Activated naive CD8-positive, alpha-beta T cell treated with anti-CD3 and anti-CD28 coated beads for 36 hours (primary cell): ENCODE data around the gene CD22. TPM values are rescaled to one million over a fixed set of nuclear protein-coding genes. Genes with fewer than 3 reads are reported as not detected.

Experiments
- DNase-seq: peaks from one replicate; pipeline ENCODE4 v3.0.0; 2021
- H3K27ac Mint-ChIP-seq: one replicate; pipeline ENCODE4 v1.8.0; 2022; ENCODE audit warnings: mild to moderate bottlenecking, moderate library complexity, mixed read lengths
- H3K27me3 Mint-ChIP-seq: one replicate; pipeline ENCODE4 v1.8.0; 2022; ENCODE audit warnings: mild to moderate bottlenecking, mixed read lengths
- H3K36me3 Mint-ChIP-seq: one replicate; pipeline ENCODE4 v1.8.0; 2021; ENCODE audit warnings: mild to moderate bottlenecking, mixed read lengths
- H3K4me1 Mint-ChIP-seq: one replicate; pipeline ENCODE4 v1.8.0; 2021; ENCODE audit warnings: mixed read lengths
- H3K4me3 Mint-ChIP-seq: one replicate; pipeline ENCODE4 v1.8.0; 2022; ENCODE audit warnings: mild to moderate bottlenecking, moderate library complexity, mixed read lengths
- H3K9me3 Mint-ChIP-seq: one replicate; pipeline ENCODE4 v1.8.0; 2022; ENCODE audit warnings: mixed read lengths
- total RNA-seq, 2 experiments: library from RNA; stranded (reverse); gene quantifications; one replicate each; pipeline ENCODE4 v1.2.3, GENCODE V29; 2021

CD22 gene
- total RNA-seq, 2 experiments from 2014 or later, result 3.0 to 3.2 TPM

- Mint-ChIP-seq H3K4me1 (peaks cover 10% of the 10 kb centered on the region), H3K27ac (no peak overlapping the region), H3K27me3 (peaks cover 5% of the 10 kb centered on the region), H3K36me3 (no peaks in the 10 kb centered on the region), H3K4me3 (no peak overlapping the region), H3K9me3 (no peaks in the 10 kb centered on the region)
- no peak for DNase-seq
These were observed 8.4 kb downstream of the CD22 start for GRCh38 chr19:35337097-35337983.

DNA sequence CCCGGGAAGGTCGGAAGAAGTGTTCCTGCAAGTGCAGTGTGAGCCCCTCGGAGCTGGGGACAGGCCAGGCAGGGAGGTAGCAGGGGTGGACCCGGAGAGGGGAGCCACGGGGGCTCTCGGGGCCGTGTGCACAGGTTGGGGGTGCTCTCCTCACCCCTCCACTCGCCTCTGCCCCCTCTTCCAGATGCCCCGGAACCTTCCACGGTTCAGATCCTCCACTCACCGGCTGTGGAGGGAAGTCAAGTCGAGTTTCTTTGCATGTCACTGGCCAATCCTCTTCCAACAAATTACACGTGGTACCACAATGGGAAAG, 9.0 kb downstream of the CD22 start:
- Mint-ChIP-seq H3K27me3 (peaks cover 8% of the 10 kb centered on the region), H3K9me3 (no peaks in the 10 kb centered on the region), H3K27ac (no peak overlapping the region), H3K36me3 (no peaks in the 10 kb centered on the region), H3K4me1 (peaks cover 5% of the 10 kb centered on the region), H3K4me3 (no peak overlapping the region)
- no peak for DNase-seq

DNA sequence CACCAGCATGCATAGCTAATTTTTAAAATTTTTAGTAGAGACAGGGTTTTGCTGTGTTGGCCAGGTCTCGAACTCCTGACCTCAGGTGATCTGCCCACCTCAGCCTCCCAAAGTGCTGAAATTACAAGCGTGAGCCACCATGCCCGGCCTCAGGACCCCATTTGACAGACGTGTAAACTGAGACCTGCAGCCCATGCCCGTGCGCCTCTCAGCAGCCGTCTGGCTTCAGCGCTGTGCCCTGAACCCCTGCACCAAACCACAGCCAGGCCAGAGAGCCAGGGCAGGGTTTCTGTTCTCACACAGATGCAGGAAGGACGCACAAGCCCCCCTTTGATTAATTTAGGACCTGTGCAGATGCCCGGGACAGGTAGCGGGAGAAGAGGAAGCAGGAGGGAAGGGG, 11.4 kb downstream of the CD22 start:
- DNase-seq, result no peak
- H3K4me1 Mint-ChIP-seq, result peaks cover 2% of the 10 kb centered on the region
- H3K27me3 Mint-ChIP-seq, result peaks cover 12% of the 10 kb centered on the region
- no peaks in the 10 kb centered on the region for H3K9me3 Mint-ChIP-seq
- no peak overlapping the region for H3K27ac Mint-ChIP-seq
- H3K36me3 Mint-ChIP-seq, result no peaks in the 10 kb centered on the region
- H3K4me3 Mint-ChIP-seq, result no peak overlapping the region

DNA sequence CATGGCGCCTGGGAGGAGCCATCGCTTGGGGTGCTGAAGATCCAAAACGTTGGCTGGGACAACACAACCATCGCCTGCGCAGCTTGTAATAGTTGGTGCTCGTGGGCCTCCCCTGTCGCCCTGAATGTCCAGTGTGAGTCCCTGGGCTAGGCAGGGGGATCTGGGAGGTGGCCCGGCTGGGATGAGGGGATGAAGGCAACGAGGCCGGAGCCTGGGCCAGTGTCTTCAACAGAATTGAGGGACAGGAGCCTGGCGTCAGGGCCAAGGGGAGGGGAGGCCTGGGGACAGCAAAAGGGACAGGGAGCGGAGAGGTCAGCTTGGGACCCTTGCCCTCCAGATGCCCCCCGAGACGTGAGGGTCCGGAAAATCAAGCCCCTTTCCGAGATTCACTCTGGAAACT, 12.0 kb downstream of the CD22 start:
- H3K27ac Mint-ChIP-seq, result no peak overlapping the region
- peaks cover 17% of the 10 kb centered on the region for H3K27me3 Mint-ChIP-seq
- H3K36me3 Mint-ChIP-seq, result no peaks in the 10 kb centered on the region

DNA sequence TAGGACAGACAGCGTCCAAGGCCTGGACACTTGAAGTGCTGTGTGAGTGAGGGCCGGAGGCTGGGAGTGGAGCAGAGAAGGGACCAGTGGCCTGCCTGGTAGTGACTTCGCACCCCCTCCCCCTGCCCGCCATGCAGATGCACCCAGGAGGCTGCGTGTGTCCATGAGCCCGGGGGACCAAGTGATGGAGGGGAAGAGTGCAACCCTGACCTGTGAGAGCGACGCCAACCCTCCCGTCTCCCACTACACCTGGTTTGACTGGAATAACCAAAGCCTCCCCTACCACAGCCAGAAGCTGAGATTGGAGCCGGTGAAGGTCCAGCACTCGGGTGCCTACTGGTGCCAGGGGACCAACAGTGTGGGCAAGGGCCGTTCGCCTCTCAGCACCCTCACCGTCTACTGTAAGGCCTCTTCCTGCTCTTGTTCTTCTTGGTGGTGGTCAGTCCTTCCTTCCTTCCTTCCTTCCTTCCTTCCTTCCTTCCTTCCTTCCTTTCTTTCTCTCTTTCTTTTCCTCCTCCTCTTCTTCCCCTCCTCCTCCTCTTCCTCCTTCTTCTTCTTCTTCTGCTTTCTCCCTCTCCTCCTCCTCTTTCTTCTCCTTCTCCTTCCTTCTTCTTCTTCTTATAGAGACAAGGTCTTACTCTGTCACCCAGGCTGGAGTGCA, 12.7 kb downstream of the CD22 start:
- DNase-seq, result no peak
- Mint-ChIP-seq H3K9me3 (no peaks in the 10 kb centered on the region), H3K4me1 (peaks cover 14% of the 10 kb centered on the region), H3K27me3 (peaks cover 20% of the 10 kb centered on the region), H3K4me3 (no peak overlapping the region), H3K27ac (no peak overlapping the region), H3K36me3 (no peaks in the 10 kb centered on the region)

More for the DNA sequence above, 12.0 kb downstream of the CD22 start:
- H3K4me3 Mint-ChIP-seq, result no peak overlapping the region
- H3K9me3 Mint-ChIP-seq, result no peaks in the 10 kb centered on the region
- H3K4me1 Mint-ChIP-seq, result peaks cover 8% of the 10 kb centered on the region
- DNase-seq, result no peak

GRCh38 chr19:35342430-35342829, 13.4 kb downstream of the CD22 start:
- Mint-ChIP-seq H3K9me3 (no peaks in the 10 kb centered on the region), H3K27me3 (peaks cover 20% of the 10 kb centered on the region)

GRCh38 chr19:35344511-35345031, 15.6 kb downstream of the CD22 start:
- no peak overlapping the region for H3K27ac Mint-ChIP-seq
- no peak for DNase-seq
- no peaks in the 10 kb centered on the region for H3K36me3 Mint-ChIP-seq
- H3K4me1 Mint-ChIP-seq, result peaks cover 31% of the 10 kb centered on the region
- peaks cover 22% of the 10 kb centered on the region for H3K27me3 Mint-ChIP-seq
- no peaks in the 10 kb centered on the region for H3K9me3 Mint-ChIP-seq
- no peak overlapping the region for H3K4me3 Mint-ChIP-seq

More at GRCh38 chr19:35342430-35342829, 13.4 kb downstream of the CD22 start:
- Mint-ChIP-seq H3K4me3 (no peak overlapping the region), H3K36me3 (no peaks in the 10 kb centered on the region), H3K27ac (no peak overlapping the region), H3K4me1 (peaks cover 22% of the 10 kb centered on the region)
- no peak for DNase-seq

DNA sequence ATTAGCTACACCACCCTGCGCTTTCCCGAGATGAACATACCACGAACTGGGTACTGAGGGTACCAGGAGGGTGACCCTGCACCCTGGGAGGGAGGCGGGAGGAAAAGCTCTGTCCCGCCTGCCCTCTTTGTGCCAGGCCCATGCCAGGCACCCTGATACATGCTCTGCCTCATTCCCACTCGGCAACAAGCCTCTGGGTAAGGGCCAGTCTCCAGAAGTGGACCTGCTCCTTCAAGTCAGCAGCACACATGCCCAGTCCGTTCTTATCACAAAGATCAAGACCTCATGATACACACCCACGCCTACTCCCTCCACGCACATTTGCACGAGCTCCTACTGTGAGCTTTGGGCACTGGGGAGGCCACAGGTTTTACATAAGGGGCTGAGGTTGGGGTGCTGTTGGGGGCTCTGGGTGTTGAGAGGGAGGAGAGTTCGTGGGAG, 16.7 kb downstream of the CD22 start:
- H3K4me3 Mint-ChIP-seq, result peak overlapping the region; percentile 26
- no peaks in the 10 kb centered on the region for H3K9me3 Mint-ChIP-seq
- H3K4me1 Mint-ChIP-seq, result peaks cover 31% of the 10 kb centered on the region
- peak overlapping the region; percentile 97 for H3K27ac Mint-ChIP-seq
- no peaks in the 10 kb centered on the region for H3K36me3 Mint-ChIP-seq
- H3K27me3 Mint-ChIP-seq, result peaks cover 23% of the 10 kb centered on the region
- no peak for DNase-seq

DNA sequence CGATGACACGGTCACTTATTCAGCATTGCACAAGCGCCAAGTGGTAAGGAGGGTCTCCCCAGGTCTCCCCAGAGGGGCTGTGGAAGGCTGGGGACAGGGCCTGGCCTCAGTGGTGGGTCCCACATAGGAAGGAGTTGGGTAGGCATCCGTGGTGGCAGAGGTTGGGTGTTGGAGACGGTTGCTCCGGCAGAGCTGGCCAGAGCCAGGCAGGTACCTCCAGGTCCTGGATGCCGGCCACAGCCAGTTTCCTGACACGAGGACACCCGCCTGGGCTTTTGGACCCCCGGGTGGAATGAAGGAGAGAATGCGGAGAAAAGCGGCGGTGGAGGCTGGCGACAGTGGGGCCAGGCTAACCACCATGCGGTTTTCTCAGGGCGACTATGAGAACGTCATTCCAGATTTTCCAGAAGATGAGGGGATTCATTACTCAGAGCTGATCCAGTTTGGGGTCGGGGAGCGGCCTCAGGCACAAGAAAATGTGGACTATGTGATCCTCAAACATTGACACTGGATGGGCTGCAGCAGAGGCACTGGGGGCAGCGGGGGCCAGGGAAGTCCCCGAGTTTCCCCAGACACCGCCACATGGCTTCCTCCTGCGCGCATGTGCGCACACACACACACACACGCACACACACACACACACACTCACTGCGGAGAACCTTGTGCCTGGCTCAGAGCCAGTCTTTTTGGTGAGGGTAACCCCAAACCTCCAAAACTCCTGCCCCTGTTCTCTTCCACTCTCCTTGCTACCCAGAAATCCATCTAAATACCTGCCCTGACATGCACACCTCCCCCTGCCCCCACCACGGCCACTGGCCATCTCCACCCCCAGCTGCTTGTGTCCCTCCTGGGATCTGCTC, 17.4 kb downstream of the CD22 start:
- DNase-seq, result peak; percentile 78
- Mint-ChIP-seq H3K4me1 (peaks cover 31% of the 10 kb centered on the region), H3K27me3 (peaks cover 23% of the 10 kb centered on the region), H3K9me3 (no peaks in the 10 kb centered on the region), H3K4me3 (peak overlapping the region; percentile 68), H3K36me3 (no peaks in the 10 kb centered on the region), H3K27ac (peak overlapping the region; percentile 97)

DNA sequence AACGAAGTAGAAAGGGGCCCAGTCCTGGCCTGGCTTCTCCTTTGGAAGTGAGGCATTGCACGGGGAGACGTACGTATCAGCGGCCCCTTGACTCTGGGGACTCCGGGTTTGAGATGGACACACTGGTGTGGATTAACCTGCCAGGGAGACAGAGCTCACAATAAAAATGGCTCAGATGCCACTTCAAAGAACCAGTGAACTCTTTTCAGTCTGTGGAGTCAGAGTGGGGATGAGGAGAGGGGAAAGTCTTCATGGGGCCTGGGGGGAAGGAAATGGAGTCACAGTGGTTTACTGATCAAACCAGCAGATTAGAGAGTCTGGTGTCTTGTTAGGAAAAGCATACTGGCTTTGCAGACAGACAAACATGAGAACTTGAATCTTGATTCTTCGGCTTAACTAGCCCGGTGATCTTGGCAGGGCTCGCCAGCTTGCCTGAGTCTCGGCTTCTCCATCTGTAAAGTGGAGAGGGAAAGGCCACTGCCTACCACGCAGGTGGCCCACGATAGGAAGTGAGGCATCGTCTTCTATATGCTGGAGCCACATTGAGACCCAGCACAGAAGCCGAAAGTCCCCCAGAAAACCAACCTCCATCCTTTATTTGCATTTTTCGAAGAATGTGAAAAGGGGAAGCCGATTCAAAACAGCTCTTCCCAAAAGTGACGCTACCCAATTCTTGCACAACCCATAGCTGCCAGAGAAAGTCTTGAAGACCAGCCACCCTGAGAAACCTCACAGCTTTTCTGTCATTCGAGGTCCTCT, 18.4 kb downstream of the CD22 start, which contains the start of gene FFAR1:
Gene FFAR1, plus strand, starts transcription at position 732 of the 759 bp plus-strand sequence. CDS start 3,650 bp downstream, outside the sequence.
- H3K4me1 Mint-ChIP-seq, result peaks cover 31% of the 10 kb centered on the region
- H3K36me3 Mint-ChIP-seq, result no peaks in the 10 kb centered on the region
- no peaks in the 10 kb centered on the region for H3K9me3 Mint-ChIP-seq
- DNase-seq, result peak; percentile 57
- H3K4me3 Mint-ChIP-seq, result peak within 1 kb of the TSS; percentile 68
- peaks cover 18% of the 10 kb centered on the region for H3K27me3 Mint-ChIP-seq
- H3K27ac Mint-ChIP-seq, result peak within 1 kb of the TSS; percentile 97

DNA sequence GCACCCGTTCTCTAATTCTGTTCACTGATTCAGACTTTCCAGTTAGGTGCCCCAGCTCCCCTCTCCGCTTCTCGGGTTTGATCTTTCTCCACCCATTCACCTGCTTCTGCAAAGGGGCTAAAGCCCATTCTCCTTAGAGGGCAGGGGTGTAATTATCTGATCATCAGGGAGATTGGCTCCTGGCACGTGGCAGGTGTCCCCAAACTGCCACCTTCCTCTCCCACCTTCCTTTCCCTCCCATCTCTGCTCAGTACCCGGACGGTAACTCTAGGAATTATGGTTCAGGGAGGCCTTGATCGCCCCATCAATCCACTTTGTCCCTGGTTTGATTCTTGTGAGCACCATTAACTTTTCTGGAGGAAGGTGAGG, 18.9 kb downstream of the CD22 start:
- Mint-ChIP-seq H3K27ac (peak overlapping the region; percentile 97), H3K9me3 (no peaks in the 10 kb centered on the region), H3K4me1 (peaks cover 35% of the 10 kb centered on the region), H3K36me3 (no peaks in the 10 kb centered on the region), H3K4me3 (no peak overlapping the region), H3K27me3 (peaks cover 16% of the 10 kb centered on the region)
- DNase-seq, result no peak

GRCh38 chr19:35348911-35349611, 20.1 kb downstream of the CD22 start:
- Mint-ChIP-seq H3K36me3 (no peaks in the 10 kb centered on the region), H3K4me1 (peaks cover 37% of the 10 kb centered on the region), H3K4me3 (no peak overlapping the region), H3K9me3 (no peaks in the 10 kb centered on the region), H3K27me3 (peaks cover 18% of the 10 kb centered on the region), H3K27ac (peak overlapping the region; percentile 3)
- DNase-seq, result no peak

DNA sequence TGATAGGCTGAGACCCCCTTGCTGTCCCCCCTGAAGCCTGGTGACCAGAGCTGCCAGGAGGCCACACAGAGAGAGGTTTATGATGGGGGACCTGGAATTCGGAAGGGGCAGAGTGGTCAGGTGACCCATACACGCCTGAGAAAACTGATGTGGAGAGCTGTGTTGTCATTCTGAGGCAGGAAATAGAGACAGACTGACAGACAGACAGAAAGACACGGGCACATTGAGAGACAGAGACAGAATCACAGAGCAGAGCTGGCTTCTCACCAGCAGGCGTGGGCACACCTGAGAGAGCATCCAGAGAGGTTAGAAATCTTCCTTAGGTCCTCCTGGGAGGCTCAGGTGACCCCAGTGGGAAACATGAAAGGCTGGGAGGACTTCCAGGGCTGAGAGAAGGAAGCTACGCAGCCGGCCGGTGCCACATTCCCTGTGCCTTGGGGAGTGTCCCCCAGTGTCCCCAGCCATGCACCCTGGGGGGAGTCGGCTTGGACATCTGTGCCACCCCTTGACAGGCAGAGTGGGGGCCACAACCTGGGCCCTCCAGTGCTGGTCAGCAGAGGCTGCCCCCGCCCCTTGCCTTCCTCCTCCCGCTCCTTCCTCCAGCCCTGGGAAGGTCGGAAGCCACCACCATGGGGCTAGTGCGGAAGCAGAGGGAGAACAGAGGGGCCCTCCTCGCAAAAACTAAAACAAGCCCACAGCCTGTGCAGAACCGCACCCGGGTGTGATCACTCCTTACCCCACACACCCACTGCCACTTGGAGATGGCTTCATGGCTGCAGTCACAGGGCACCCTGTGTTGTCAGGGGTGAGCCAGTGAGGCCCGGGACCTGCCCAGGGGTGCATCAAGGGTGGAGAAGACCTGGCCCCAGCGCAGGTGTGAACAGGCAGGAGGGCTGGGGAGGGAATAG, 20.9 kb downstream of the CD22 start:
- Mint-ChIP-seq H3K4me1 (peaks cover 37% of the 10 kb centered on the region), H3K9me3 (no peaks in the 10 kb centered on the region), H3K4me3 (no peak overlapping the region), H3K27me3 (peaks cover 15% of the 10 kb centered on the region), H3K36me3 (no peaks in the 10 kb centered on the region), H3K27ac (no peak overlapping the region)
- no peak for DNase-seq
